ENCODE results near the gene PHF13. TPM values are rescaled to one million over a fixed set of nuclear protein-coding genes. Genes with fewer than 3 reads are reported as not detected.

The PHF13 gene
- total RNA-seq, 4 donors from 2014 or later: 19.8 to 22.8 (median 20.5) TPM

GRCh38 chr1:6585841-6586240 lies 27.7 kb upstream of the PHF13 start:
- Histone ChIP-seq H3K4me3 (no peak overlapping the region), H3K4me1 (peaks cover 0 to 72% (median 22%) of the 10 kb centered on the region in 3 donors), H3K9me3 (no peaks in the 10 kb centered on the region), H3K27ac (peak overlapping the region in 3 of 4 donors; percentile 42 to 62 (median 59)), H3K36me3 (peaks cover 0 to 49% of the 10 kb centered on the region in 2 donors), H3K27me3 (no peaks in the 10 kb centered on the region)
- ATAC-seq: no peak
- no CpG with 5 or more reads among the region's 7 CpGs for WGBS, 2 donors (ENCODE audit: low coverage in 1 of 2)
- TF ChIP-seq POLR2A (IDR thresholded peaks at IDR 0.05) (no peak), CTCF (IDR thresholded peaks at IDR 0.05) (no peak), EP300 (IDR thresholded peaks at IDR 0.05) (no peak), POLR2AphosphoS5 (IDR thresholded peaks at IDR 0.05) (no peak)

- no peak for TF ChIP-seq EP300 (IDR thresholded peaks at IDR 0.05)
- no peak for TF ChIP-seq POLR2A (IDR thresholded peaks at IDR 0.05)
- no peak for TF ChIP-seq POLR2AphosphoS5 (IDR thresholded peaks at IDR 0.05)
- TF ChIP-seq CTCF (IDR thresholded peaks at IDR 0.05): no peak
- H3K27ac ChIP-seq: peak overlapping the region in 3 of 4 donors; percentile 42 to 62 (median 59)
- H3K9me3 ChIP-seq: no peaks in the 10 kb centered on the region
- no CpG with 5 or more reads among the region's 11 CpGs for WGBS, 2 donors (ENCODE audit: low coverage in 1 of 2)
- H3K36me3 ChIP-seq: peaks cover 0 to 55% of the 10 kb centered on the region in 2 donors
- peaks cover 0 to 72% (median 16%) of the 10 kb centered on the region in 3 donors for H3K4me1 ChIP-seq
- no peaks in the 10 kb centered on the region for H3K27me3 ChIP-seq
- H3K4me3 ChIP-seq: no peak overlapping the region
- peak; percentile 31 for ATAC-seq
Measured at GRCh38 chr1:6586404-6586816, 27.1 kb upstream of the PHF13 start.

- WGBS, 2 donors (ENCODE audit: low coverage in 1 of 2): no CpG with 5 or more reads among the region's 13 CpGs
- H3K4me3 ChIP-seq: no peak overlapping the region
- H3K4me1 ChIP-seq: peaks cover 0 to 72% (median 14%) of the 10 kb centered on the region in 3 donors
- ATAC-seq: no peak
- peak overlapping the region in 3 of 4 donors; percentile 42 to 62 (median 59) for H3K27ac ChIP-seq
- no peaks in the 10 kb centered on the region for H3K9me3 ChIP-seq
- peaks cover 0 to 59% of the 10 kb centered on the region in 2 donors for H3K36me3 ChIP-seq
- H3K27me3 ChIP-seq: no peaks in the 10 kb centered on the region
- no peak for TF ChIP-seq POLR2A (IDR thresholded peaks at IDR 0.05)
- no peak for TF ChIP-seq POLR2AphosphoS5 (IDR thresholded peaks at IDR 0.05)
- no peak for TF ChIP-seq CTCF (IDR thresholded peaks at IDR 0.05)
- TF ChIP-seq EP300 (IDR thresholded peaks at IDR 0.05): no peak
Measured at GRCh38 chr1:6587261-6588005, 26.1 kb upstream of the PHF13 start.

- H3K4me3 ChIP-seq: no peak overlapping the region
- peaks cover 0 to 73% (median 14%) of the 10 kb centered on the region in 3 donors for H3K4me1 ChIP-seq
- no peak for TF ChIP-seq EP300 (IDR thresholded peaks at IDR 0.05)
- TF ChIP-seq POLR2AphosphoS5 (IDR thresholded peaks at IDR 0.05): no peak
- no peak for TF ChIP-seq CTCF (IDR thresholded peaks at IDR 0.05)
- TF ChIP-seq POLR2A (IDR thresholded peaks at IDR 0.05): no peak
- no peak for ATAC-seq
- 76% methylated on average over 4 of the region's 25 CpGs; no CpG with 5 or more reads in 1 of the 2 donors for WGBS, 2 donors (ENCODE audit: low coverage in 1 of 2)
- no peaks in the 10 kb centered on the region for H3K9me3 ChIP-seq
- no peaks in the 10 kb centered on the region for H3K27me3 ChIP-seq
- peaks cover 0 to 66% of the 10 kb centered on the region in 2 donors for H3K36me3 ChIP-seq
- H3K27ac ChIP-seq: peak overlapping the region in 3 of 4 donors; percentile 24 to 59 (median 42)
Measured at GRCh38 chr1:6588128-6588892, 25.2 kb upstream of the PHF13 start.

All from gastroesophageal sphincter (tissue), 4 donors.